Renal cortex interstitium (tissue), 11 donors: ENCODE results near the gene IGFBP2. TPM values are rescaled to one million over a fixed set of nuclear protein-coding genes. Genes with fewer than 3 reads are reported as not detected.

Experiments
- DNase-seq, 11 donors: peaks; one replicate each; pipeline ENCODE4 v3.0.0-alpha.2; 2013; ENCODE audit warnings: low read depth in 9 of 11, low spot score in 4 of 11; ENCODE audit errors: extremely low read depth in 1 of 11
- polyA plus RNA-seq, 3 donors: library from polyadenylated mRNA; unstranded; fragments of 120-200 nt; gene quantifications; one replicate each; pipeline ENCODE4 v1.2.1, GENCODE V29; 2013; ENCODE audit not compliant: insufficient read length in 3 of 3

Gene IGFBP2
- polyA plus RNA-seq, 3 donors, result 169 to 259 (median 209) TPM

- no peak for DNase-seq
Observed at GRCh38 chr2:216629784-216630183, 3.4 kb upstream of the IGFBP2 start.

GRCh38 chr2:216632346-216632951, 771 bp upstream of the IGFBP2 start:
- no peak for DNase-seq

GRCh38 chr2:216633616-216634369, 573 bp downstream of the IGFBP2 start:
- no peak for DNase-seq

- no peak for DNase-seq
Observed at GRCh38 chr2:216634370-216635148, 1.3 kb downstream of the IGFBP2 start.

- no peak for DNase-seq
Observed at GRCh38 chr2:216635171-216635570, 2.0 kb downstream of the IGFBP2 start.

DNA sequence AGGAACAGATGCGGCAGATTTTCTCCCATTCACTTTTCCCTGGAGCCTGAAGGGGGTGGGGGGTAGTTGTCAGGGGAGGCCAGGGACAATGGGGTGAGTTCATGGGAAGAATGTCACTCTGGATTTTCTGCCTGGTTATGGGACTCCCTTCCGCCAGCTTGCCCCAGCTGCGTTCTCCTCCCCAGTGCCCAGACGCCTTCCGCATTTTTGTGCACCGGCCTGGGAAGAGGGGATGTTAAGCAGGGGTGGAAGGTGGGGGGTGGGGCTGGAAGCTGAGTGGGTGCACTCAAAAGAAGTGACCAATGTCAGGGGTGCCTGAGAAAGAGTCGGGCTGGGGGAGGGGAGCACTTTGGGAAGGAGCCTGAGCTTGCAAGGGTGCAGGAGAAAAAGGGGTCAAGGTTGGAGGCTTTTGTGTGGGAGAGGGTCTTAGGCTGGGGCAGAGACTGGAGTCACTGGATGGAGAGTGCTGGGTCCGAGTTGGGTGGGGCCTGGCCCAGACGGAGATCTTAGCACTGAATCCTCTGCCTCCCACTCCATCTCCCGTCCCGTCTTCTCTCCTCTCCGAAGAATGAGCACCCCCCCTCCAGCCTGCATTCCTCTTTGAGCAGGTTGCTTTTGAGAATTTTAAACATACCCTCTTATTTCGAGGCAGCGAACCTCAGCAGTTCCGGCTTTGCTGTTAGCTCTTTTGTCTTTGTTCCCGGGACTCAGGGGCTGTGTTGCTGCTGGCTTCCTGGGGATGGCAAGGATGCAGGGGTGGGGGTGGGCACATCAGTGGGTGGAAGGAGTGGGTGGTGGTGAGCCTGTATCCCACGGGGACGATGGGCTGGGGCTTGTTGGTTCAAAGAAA, 2.7 kb downstream of the IGFBP2 start:
- DNase-seq, result no peak

DNA sequence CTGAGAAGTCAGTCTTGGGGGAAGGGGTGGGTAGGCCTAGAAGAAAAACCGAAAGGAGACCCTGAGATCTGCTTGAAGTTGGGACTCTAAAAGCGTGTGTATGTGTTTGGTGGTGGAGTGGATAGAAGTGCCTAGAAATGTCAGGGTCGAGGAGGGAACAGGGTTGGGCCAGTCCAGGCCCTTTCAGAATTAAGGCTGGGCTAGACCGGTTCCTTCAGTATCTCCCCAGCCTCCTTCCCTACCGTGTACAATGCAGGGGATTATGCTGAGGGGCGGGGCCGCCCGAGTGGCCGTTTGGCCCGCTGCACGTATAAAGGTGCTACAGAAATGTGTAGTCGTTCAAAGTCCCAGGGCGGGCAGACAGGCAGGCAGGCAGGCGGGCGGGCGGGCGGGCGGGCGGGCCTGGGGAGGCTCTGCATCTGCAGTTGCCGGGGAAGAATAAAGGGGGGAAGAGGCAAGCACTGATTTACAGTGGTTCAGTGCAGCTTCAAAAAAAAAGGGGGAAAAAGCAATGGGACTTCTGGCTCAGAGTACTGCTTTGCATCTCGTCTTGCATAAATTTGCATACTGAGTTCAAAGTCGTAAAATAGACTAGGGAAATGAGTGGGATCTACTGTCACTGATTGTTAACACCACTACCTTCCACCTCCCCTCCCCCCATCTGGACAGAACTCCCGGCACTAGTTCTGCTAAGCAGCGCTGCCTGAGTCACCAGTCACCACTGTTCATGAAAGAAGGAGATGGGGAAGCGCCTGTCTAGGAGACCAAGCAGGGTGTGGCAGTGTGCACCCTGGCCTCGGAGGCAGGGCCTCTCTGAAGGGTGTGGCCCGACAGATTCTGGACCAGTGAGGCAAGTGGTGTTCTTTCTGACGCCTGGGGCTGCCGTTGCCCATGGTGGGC, 3.6 kb downstream of the IGFBP2 start:
- DNase-seq, result no peak

DNA sequence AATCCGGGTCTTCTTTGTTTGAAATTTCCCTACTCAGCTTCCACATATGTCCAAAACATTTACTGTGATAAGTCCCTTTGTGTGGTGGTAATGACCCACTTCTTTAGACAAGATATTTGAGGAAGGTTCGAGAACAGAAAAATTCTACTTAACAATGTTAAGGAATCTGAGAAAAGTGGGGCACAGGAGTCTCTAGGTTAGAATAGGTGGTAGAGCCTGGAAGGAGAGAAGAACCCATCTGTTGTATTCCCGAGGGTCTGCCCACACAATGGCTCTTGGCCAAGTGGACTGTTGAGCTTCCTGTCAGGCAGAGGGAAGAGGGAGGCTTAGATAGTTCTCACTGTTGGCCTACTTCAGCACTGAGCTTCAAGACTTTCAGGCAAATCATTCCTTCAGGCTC, 4.3 kb downstream of the IGFBP2 start:
- DNase-seq, result no peak

GRCh38 chr2:216643986-216644659, 10.9 kb downstream of the IGFBP2 start:
- no peak for DNase-seq

DNA sequence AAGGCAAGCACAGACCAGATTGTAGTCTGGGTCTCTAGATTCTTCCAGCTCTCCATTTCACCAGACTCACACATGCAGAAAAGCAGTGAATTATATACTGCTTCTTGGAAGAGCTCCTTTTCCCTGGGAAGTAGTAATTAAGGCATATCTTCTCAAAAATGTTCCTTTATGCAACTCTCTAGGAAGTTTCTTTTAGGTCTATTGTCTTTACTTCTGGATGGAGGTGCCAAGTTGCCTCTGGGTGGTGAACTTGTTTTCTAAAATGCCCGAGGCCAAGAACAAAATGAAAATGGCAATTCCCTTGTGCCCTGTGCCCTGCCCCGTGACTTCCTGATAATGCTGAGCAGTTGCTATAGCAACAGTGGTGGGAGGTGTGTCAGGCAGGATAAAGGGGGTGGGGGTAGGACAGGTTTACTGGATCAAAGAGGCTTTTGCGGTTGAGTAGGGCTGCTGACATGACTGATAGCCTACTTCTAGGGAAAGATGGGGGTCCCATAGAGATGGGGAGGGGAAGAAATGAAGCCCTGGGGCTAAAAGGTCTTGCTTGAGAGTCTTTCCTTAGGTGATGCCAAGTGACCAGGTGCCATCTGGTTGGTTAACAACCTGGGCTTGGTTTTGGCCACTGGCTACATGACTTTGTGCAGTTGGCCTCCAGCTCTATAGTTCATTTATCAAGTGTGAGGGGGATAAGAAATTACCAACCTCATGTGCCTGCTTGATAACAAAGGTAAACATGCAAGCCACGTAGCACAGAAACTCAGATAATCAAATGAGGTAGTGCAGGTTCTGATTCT, 11.8 kb downstream of the IGFBP2 start:
- DNase-seq, result no peak

DNA sequence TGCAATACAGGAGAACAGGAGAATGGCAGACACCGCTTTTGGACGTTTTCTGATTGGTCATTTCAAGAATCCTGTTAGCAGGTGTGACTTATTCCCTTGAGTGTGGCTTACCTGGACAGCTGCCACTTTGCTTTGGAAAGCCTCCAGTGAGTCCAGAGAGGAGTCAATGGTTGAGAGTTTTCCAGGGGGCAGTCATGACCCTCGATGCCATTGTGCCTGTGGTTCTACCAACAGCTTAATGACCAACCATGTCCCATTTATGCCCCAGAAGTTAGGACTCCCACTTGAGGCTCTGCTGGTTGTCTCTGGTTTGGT, 12.4 kb downstream of the IGFBP2 start:
- no peak for DNase-seq

- no peak for DNase-seq
Observed at GRCh38 chr2:216646116-216646515, 12.9 kb downstream of the IGFBP2 start.

DNA sequence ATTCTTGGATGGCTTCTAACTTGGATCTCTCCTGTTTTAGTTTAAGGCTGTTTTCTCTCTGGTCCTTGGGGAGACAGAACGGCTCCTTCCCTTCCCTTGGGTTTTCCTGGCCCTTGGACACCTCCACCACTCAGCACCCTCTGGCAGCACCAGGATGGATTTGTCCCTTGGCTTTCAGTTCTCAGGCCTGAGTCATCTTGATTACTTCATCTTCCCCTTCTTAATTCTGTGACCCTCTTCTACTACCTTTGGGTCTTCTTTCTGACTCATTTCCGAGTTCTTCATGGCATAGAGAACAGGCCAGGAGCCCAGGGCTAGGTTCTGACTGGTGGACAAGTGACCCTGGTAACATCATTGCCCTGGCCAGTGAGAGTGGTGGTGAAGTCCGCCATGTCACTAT, 14.9 kb downstream of the IGFBP2 start:
- DNase-seq, result no peak

DNA sequence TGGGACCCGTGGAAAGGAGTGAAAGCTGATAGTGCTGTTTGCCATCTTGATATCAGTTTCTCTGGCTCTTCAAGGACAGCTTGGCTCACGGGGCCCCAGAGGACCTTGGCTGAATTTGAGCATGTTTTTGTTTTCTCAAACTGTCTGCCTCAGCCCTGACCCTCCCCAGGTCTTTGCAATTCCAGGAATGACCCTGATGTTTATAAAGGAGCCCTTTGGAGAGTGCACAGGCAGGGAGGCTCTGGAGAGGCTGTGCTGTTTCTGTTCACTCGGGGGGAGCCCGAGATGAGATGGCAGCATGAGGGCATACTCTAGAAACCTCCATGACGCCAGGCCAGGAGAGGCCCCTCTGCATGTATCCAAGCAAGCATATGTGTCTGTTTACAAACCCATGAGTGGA, 16.4 kb downstream of the IGFBP2 start:
- DNase-seq, result no peak

- no peak for DNase-seq
Observed at GRCh38 chr2:216650626-216651257, 17.5 kb downstream of the IGFBP2 start.

DNA sequence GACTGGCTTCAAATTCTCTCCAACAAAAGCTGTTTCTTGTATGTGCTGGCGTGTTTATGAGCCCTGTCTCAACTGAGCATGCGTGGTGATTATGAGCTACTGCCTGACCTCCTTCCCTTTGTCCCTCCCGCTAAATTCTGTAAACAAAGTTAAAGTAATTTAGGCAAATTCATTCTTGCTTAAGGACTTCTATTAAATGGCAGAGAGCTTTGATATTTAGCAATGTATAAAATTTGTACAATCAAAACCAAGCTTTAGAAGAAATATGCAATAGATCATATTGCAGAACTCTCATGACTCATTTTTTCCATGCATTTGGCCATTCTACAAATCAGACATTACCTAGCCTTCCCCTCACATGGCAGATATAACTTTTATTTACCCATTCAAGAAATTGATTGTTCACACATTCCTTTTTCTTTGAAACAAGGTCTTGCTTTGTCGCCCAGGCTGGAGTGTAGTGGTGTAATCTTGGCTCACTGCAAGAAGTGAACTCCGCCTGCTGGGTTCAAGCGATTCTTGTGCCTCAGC, 18.2 kb downstream of the IGFBP2 start:
- no peak for DNase-seq

GRCh38 chr2:216652566-216652965, 19.3 kb downstream of the IGFBP2 start:
- DNase-seq, result no peak
